GM18520 (cell line): Measurements from ENCODE around the gene SCYL3.
"Not testable (repeated sequence)": the region's sequence is repeated elsewhere in the genome, so short reads cannot be mapped to it uniquely, and the experiment has no call there.

Experiments used
- ATAC-seq: cut with Tn5 transposase; IDR thresholded peaks from one replicate; pipeline ENCODE4 v1.9.1; 2021; ENCODE audit not compliant: unreplicated experiment

Gene SCYL3

GRCh38 chr1:169829671-169830070 is 64.0 kb downstream of the SCYL3 start:
- no peak for ATAC-seq

DNA sequence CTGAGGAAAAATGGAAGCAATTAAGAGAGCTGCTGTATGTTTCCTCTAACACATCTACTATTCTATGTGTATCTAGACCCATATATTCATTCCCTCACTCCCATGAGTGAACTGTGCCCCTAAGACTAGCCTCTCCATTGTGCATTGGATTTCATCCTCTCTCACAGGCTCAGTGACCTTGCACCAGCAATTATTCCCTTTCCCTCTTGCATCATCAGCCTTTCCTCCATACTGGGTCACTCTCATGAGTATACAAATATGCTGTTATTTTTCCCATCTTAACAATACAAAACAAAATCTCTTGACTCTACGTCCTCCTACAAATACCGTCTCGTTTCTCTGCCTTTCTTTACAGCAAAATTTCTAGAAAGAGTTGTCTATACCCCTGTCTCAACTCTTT is 69.5 kb downstream of the SCYL3 start:
- no peak for ATAC-seq

- ATAC-seq: no peak
Measured at GRCh38 chr1:169821500-169821899, 72.2 kb downstream of the SCYL3 start.

- no peak for ATAC-seq
Measured at GRCh38 chr1:169816617-169817016, 77.1 kb downstream of the SCYL3 start.

- no peak for ATAC-seq
Measured at GRCh38 chr1:169814265-169814664, 79.4 kb downstream of the SCYL3 start.

GRCh38 chr1:169812131-169812530 is 81.6 kb downstream of the SCYL3 start:
- no peak for ATAC-seq

- not testable (repeated sequence) for ATAC-seq
Measured at GRCh38 chr1:169811418-169812035, 82.2 kb downstream of the SCYL3 start.

DNA sequence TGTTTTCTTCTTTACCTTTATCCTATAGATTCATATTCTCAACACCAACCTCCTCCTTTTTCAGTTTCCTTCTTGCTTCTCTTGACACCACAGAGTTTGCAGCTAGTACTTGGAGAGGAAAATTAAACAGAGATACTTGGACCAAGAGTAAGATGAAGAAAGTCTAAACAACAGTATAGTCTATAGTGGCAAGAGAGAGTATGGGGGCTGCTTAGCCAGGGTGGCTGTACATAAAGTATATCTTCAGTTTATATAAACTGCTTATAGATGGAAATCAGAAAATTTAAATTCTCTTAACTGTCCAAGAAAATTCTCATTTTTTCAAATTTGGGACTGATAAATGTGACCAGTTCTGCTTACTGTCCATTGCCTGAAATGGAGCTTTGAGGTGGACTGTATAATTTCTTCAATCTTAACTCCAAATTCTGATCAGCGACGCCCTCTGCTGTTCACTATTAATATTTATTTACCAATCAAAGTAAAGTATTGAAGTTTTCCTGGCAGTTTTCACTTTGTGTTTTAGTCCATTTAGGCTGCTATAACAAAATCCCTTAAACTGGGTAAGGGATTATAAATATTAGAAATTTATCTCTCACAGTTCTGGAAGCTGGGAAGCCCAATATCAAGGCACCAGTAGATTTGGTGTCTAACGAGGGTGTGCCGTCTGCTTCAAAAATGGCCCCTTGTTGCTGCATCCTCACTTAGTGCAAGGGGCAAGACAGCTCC is 84.2 kb downstream of the SCYL3 start:
- no peak for ATAC-seq

DNA sequence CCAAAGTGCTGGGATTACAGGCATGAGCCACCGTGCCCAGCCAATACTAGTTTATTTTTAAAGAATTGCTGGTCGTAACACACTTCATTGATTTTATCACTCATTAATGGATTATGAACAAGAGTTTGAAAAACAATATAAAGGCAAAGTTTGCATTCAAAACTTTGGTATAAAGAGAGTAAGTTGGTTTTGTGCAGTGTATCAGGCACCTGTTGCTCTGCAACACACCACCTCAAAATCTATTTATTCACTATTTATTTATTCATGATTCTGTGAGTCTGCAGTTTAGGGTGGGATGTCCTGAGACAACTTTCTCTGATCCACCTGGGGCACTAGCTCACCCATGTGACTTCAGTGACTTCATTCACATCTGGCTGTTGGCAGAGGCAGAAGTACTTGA is 88.8 kb downstream of the SCYL3 start:
- ATAC-seq: no peak

GRCh38 chr1:169802888-169803287 is 90.8 kb downstream of the SCYL3 start:
- no peak for ATAC-seq
